Measurements from ENCODE around the gene BICC1. TPM values are rescaled to one million over a fixed set of nuclear protein-coding genes. Genes with fewer than 3 reads are reported as not detected.

The BICC1 gene
- total RNA-seq, 1 experiment from 2014 or later: 70.2 TPM

GRCh38 chr10:58647376-58648112, 134.9 kb downstream of the BICC1 start:
- no peak for DNase-seq
- TF ChIP-seq CTCF (IDR thresholded peaks at IDR 0.05; ENCODE audit: unreplicated experiment): no peak
- BruUV-seq (replicated peaks): no TSS peak
- Mint-ChIP-seq H3K36me3 (ENCODE audit: insufficient read depth, unreplicated experiment) (peaks cover 3% of the 10 kb centered on the region), H3K27ac (ENCODE audit: unreplicated experiment) (no peak overlapping the region), H3K4me1 (ENCODE audit: low read depth, unreplicated experiment) (peaks cover 49% of the 10 kb centered on the region), H3K27me3 (ENCODE audit: unreplicated experiment) (no peaks in the 10 kb centered on the region), H3K9me3 (ENCODE audit: low read depth, unreplicated experiment) (no peaks in the 10 kb centered on the region), H3K4me3 (ENCODE audit: low read depth, unreplicated experiment) (no peak overlapping the region)
- CTCF ChIA-PET: interaction anchor here (0.6 kb wide), 1 partner anchor 117 kb away, joined by 3 read pairs; no protein-coding TSS in a partner anchor
- intact Hi-C loops (cut with micrococcal nuclease; ENCODE audit: unreplicated experiment): loop anchor here (5.0 kb wide), 1 partner anchor 95 kb away; no protein-coding TSS in a partner anchor

- Mint-ChIP-seq H3K9me3 (ENCODE audit: low read depth, unreplicated experiment) (no peaks in the 10 kb centered on the region), H3K27ac (ENCODE audit: unreplicated experiment) (no peak overlapping the region), H3K36me3 (ENCODE audit: insufficient read depth, unreplicated experiment) (peaks cover 3% of the 10 kb centered on the region), H3K27me3 (ENCODE audit: unreplicated experiment) (no peaks in the 10 kb centered on the region), H3K4me3 (ENCODE audit: low read depth, unreplicated experiment) (no peak overlapping the region), H3K4me1 (ENCODE audit: low read depth, unreplicated experiment) (peaks cover 44% of the 10 kb centered on the region)
- CTCF ChIA-PET: interaction anchor here (0.6 kb wide), 1 partner anchor 117 kb away, joined by 3 read pairs; no protein-coding TSS in a partner anchor
- intact Hi-C loops (cut with micrococcal nuclease; ENCODE audit: unreplicated experiment): loop anchor here (5.0 kb wide), 1 partner anchor 94 kb away; no protein-coding TSS in a partner anchor
- no peak for DNase-seq
- BruUV-seq (replicated peaks): no TSS peak
- TF ChIP-seq CTCF (IDR thresholded peaks at IDR 0.05; ENCODE audit: unreplicated experiment): no peak
These were observed 135.5 kb downstream of the BICC1 start for GRCh38 chr10:58648131-58648530.

GRCh38 chr10:58651040-58651439, 138.4 kb downstream of the BICC1 start:
- H3K36me3 Mint-ChIP-seq (ENCODE audit: insufficient read depth, unreplicated experiment): peaks cover 3% of the 10 kb centered on the region
- DNase-seq: no peak
- H3K9me3 Mint-ChIP-seq (ENCODE audit: low read depth, unreplicated experiment): no peaks in the 10 kb centered on the region
- no peak overlapping the region for H3K4me3 Mint-ChIP-seq (ENCODE audit: low read depth, unreplicated experiment)
- H3K27me3 Mint-ChIP-seq (ENCODE audit: unreplicated experiment): no peaks in the 10 kb centered on the region
- BruUV-seq (replicated peaks): no TSS peak
- no peak overlapping the region for H3K27ac Mint-ChIP-seq (ENCODE audit: unreplicated experiment)
- TF ChIP-seq CTCF (IDR thresholded peaks at IDR 0.05; ENCODE audit: unreplicated experiment): no peak
- CTCF ChIA-PET: interaction anchor here (0.6 kb wide), 2 partner anchors 12 to 327 kb away, joined by 4 read pairs; no protein-coding TSS in a partner anchor
- intact Hi-C loops (cut with micrococcal nuclease; ENCODE audit: unreplicated experiment): no loop called here
- peaks cover 23% of the 10 kb centered on the region for H3K4me1 Mint-ChIP-seq (ENCODE audit: low read depth, unreplicated experiment)

GRCh38 chr10:58651742-58652141, 139.1 kb downstream of the BICC1 start:
- CTCF ChIA-PET: no interaction called here
- H3K9me3 Mint-ChIP-seq (ENCODE audit: low read depth, unreplicated experiment): no peaks in the 10 kb centered on the region
- peaks cover 6% of the 10 kb centered on the region for H3K36me3 Mint-ChIP-seq (ENCODE audit: insufficient read depth, unreplicated experiment)
- H3K27me3 Mint-ChIP-seq (ENCODE audit: unreplicated experiment): no peaks in the 10 kb centered on the region
- intact Hi-C loops (cut with micrococcal nuclease; ENCODE audit: unreplicated experiment): no loop called here
- H3K27ac Mint-ChIP-seq (ENCODE audit: unreplicated experiment): no peak overlapping the region
- no TSS peak for BruUV-seq (replicated peaks)
- H3K4me3 Mint-ChIP-seq (ENCODE audit: low read depth, unreplicated experiment): no peak overlapping the region
- peaks cover 18% of the 10 kb centered on the region for H3K4me1 Mint-ChIP-seq (ENCODE audit: low read depth, unreplicated experiment)
- no peak for DNase-seq
- no peak for TF ChIP-seq CTCF (IDR thresholded peaks at IDR 0.05; ENCODE audit: unreplicated experiment)
